GM21786 (cell line): ENCODE data around the gene TSPAN9.

Source experiments
- ATAC-seq: cut with Tn5 transposase; IDR thresholded peaks from one replicate; pipeline ENCODE4 v1.9.1; 2021; ENCODE audit not compliant: unreplicated experiment

The TSPAN9 gene

DNA sequence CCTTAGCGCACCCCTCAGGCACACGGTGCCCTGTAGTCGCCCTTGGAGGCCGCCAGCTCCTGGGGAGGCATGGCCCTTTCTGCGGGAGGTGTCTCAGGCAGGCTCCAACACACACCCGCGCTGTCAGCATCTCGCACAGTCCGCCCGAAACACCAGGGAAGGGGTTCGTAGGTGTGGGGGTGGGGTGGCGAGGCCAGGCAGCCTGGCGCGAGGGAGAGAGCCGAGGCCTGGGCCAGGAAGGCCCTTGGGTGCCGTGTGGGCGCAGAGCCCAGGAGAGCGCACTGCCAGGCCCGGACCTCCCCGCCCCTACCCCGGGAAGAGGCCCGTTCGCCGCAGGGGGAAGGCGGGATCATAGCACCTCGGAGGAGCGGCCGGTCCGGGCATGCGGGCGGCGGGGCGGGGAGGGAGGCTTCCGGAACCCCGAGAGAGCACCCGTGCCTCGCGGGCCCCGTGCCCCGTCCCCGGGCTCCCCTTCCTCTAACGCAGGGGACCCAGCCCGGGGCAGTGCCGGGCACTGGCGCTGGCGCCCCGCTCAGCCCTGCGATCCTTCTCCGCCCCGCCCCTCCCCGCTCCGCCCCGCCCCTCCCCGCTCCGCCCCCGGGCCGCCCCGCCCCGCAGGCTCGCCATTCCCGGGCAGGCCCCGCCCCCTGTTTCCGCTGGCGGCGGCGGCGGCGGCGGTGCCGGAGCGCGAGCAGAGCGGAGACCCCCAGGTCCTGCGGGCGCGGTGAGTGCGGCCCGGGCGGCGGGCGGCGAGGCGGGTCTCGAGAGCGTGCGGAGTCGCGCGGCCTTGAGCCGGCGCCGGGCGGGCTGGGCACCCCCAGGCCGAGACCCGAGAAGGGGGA, at the start of gene TSPAN9:
TSS of gene TSPAN9 (plus strand) at position 650 of the 842 bp plus-strand sequence. CDS start 123,815 bp downstream, outside the sequence.
- peak; percentile 68 for ATAC-seq

DNA sequence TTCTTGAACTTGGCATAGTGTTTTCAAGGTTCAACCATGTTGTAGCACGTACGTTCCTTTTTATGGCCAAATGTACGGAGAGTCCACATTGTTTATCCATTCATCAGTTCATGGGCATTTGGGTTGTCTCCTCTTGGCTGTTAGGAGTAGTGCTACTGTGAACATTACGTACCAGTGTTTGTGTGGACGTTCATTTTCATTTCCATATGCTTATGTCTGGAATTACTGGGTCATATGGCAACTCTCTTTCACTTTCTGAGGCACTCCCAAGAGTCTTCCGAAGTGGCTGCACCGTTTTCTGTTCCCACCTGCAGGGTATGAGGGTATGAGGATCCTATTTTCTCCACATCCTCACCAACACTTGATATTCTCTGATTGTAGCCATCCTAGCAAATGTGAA, 49.1 kb upstream of the TSPAN9 start:
- no peak for ATAC-seq

DNA sequence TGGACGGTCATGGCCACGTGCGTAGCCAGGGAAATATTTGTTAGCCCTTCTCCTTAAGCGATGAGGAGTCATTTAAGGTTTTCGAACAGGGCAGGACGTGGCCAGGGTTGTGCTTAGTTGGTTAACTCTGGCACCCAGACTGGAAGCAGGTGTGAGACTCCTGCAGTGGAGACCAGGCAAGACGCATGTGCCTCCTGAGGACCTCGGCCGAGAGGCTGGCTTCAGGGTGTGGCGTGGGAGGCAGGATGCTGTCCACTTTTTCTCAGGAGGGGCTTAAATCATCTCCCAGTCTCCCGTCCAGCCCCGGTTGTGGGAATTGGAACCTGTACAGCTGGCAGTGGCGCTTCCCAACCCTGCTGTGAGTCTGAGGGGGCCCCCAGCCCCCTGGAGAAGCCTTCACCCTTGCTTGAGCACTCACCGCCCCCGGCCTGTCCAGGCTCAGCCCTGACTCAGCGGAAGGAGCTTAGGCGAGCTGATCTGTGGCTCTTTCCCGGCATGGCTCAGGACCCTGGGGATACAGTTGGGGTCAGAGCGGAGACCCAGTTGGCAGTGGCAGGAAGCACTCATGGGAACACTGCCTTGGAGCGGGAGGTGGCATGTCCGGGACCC, 46.3 kb upstream of the TSPAN9 start:
- ATAC-seq, result no peak

DNA sequence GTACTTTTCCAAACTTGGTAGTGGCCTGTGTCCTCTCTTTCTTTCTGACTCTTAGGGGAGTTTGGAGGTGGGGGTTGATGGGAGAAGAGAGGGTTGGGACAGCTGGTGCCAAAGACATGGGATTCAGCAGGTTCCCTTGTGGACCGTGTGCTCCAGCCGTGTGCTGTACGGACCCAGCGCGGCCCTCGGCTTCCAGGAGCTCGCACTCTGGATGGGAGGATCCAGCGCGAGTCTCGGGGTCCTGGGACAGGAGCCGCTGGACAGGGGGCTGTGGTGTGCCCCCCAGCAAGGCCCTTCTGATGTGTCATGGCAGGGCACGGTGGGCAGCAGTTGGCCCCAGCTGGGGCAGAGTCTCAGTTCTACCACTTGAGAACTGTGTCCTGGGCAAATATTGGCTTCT, 45.0 kb upstream of the TSPAN9 start:
- no peak for ATAC-seq

DNA sequence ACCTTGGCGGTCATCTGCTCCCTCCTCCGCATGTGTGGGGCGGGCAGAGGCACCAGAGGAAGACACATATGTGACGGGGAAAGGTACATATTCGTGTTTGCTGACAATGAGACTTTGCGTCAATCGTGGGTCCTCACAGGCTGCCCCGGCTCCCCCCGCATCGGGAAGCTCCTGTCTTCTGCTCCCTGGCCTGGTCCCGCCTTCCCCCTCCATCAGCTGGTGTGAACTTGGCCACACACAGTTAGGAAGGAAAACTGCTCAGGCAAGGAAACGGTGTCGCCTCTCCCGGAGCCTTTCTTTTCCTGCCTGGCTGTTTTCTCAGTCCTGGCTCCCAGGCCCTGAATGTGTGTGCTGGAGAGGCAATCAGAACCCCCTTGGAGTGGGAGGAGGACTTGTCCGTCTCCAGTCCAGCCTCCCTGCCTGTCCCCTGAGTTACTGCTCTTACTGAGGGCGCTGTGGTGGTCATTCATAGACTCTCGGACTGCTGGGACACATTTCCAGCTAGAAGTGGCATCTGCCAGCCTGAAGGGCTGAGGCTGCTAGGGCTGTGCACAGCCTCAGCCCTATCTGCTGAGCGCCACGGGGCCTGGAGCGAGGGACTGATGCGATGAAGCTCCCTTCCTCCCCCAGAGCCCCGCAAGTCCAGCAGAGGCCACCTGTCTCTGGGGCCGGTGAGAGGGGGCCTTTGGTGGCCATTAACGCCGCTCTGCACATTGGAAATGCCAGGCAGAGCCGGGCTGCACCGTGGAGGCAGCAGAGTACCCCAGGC, 44.2 kb upstream of the TSPAN9 start:
- ATAC-seq, result no peak

GRCh38 chr12:3033539-3033867, 43.7 kb upstream of the TSPAN9 start:
- no peak for ATAC-seq

DNA sequence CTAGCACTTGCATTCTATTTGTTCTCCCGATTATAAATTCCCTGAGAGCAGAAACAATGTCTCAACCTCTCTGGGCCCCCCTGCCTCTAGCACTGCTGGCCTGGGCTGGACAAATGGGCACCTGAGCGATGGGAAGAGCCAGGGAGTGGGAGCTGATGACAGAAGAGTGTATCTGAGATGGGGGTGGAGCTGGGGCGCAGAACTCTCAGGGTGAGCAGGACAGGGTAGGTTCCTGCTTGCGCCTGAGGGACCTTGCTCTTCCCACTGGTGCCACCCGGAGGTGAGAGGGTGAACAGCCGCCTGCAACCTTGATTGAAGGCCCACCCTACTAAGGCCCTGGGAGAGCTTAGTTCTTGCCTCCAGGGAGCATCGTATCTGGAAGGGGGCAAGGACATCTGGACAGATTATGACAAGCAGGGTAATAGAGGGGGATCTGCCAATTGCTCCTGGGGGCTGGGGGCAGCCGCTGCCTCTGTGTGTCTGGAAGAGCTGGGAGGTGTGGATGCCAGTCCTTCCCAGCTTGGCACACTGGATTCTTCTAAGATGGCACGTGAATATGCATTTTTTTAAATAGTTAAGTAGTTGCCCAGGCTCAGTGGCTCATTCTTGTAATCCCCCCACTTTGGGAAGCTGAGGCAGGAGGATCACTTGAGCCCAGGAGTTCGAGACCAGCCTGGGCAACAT, 43.0 kb upstream of the TSPAN9 start:
- no peak for ATAC-seq

- ATAC-seq, result no peak
Observed at GRCh38 chr12:3035171-3035570, 42.0 kb upstream of the TSPAN9 start.

- no peak for ATAC-seq
Observed at GRCh38 chr12:3035815-3036702, 41.1 kb upstream of the TSPAN9 start.

GRCh38 chr12:3036901-3037600, 40.1 kb upstream of the TSPAN9 start:
- no peak for ATAC-seq

- ATAC-seq, result no peak
Observed at GRCh38 chr12:3038166-3038565, 39.0 kb upstream of the TSPAN9 start.

GRCh38 chr12:3038926-3039510, 38.2 kb upstream of the TSPAN9 start:
- no peak for ATAC-seq

DNA sequence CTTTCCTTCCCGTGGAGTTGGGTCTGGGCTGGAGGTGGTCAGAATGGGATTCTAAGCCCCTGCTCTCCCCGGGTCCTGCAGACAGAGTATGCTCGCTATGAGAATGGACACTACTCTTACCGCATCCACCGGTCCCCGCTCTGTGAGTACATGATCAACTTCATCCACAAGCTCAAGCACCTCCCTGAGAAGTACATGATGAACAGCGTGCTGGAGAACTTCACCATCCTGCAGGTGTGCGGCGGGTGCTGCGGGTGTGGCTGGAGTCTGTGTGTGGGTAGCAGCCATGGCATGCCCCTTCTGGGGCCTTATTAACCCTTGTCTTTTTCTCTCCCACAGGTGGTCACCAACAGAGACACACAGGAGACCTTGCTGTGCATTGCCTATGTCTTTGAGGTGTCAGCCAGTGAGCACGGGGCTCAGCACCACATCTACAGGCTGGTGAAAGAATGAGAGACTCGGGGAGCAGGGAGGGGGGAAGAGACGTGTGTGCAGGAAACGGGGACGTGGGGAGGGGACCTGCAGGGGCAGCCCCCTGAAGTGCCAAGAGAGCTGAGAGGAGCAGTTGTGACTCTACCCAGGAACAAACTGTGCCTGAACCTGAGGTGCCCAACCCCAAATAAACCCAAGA, 37.0 kb upstream of the TSPAN9 start:
- no peak for ATAC-seq

DNA sequence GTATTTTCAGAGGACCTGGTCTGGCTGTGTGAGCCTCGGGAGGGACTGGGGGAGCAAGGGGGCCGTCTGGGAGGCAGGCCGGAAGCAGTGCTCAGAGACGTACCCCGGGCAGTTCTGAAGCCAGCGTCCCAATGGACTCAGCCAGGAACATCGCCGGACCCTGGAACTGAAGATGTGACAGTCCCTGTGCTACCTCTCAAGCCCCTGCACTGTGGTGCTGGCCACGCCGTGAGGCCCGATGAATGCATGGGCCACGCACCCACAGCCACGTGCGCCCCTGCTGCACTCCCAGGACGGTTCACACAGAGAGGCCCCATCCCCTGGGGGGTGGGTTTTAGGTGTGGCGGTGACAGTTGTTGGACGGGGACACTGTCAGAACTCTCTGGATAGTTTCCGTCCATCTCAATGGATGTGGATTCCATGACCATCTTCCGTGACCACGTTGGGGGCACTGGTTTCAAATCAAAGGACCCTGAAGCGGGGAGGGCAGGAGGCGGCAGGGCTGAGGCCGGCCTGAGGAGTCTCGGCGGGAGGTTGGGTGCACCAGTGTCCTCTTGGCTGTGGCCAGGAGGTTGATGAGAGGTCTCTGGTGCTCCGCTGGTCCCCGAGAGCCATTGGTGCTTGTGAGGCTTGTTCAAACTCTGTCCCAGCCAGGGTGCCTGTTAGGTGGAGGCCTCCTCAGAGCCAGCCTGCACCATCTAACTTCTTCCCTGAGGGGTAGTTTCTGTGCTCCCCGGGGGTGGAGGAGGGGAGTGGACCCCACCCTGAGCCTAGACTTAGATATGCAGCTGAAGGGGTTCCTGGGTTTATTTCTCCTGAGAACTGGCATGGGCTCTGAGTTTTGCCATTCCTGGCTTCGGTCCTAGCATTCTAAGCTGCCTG, 36.3 kb upstream of the TSPAN9 start:
- no peak for ATAC-seq

- ATAC-seq, result peak; percentile 76
Observed at GRCh38 chr12:3041558-3042164, 35.5 kb upstream of the TSPAN9 start.

GRCh38 chr12:3042394-3042793, 34.8 kb upstream of the TSPAN9 start:
- ATAC-seq, result no peak

GRCh38 chr12:3042826-3043225, 34.4 kb upstream of the TSPAN9 start:
- ATAC-seq, result no peak

DNA sequence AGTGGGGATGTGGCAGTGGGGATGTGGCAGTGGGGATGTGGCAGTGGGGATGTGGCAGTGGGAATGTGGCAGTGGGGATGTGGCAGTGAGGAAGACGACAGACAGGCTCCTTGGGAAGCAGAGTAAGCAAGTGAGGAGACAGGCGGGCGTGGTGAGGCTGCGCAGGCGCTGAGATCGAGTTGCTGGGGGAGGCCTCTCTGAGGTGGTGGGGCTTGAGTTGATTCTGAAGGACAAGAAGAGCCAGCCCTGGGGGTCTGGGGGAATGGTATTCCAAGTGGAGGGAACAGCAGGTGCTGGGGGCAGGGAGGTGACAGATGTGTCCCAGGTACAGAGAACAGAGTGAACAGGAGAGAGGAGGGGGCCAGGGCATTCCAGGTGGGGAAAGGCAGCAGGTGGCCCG, 33.8 kb upstream of the TSPAN9 start:
- no peak for ATAC-seq
